GM12872 (cell line): ENCODE measurements around the gene ARSI.

Experiments
- TF ChIP-seq, protein P1 (sequence below): IDR thresholded peaks from 3 replicates; pipeline ENCODE4 v1.5.1; 2011; ENCODE audit warnings: low read depth, mild to moderate bottlenecking, low read length, moderate library complexity; ENCODE audit not compliant: insufficient read depth

The ARSI gene

DNA sequence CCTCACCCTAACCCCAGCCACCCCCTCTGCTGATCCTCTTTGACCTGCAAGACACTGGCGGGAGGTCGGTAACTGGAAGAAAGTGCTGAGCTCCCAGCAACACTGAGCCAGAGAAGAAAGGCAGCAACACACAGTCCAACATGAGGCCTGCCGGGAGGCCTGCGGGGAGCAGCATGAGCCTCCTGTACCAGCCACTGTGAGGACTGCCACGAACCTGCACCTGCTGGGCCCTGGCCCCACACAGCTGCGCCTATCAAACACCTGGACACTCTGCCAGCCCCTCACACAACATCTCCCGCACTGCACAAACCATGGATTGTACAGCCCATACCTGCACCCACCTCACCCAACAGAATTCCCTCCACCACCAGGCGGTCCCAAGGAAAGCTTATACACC is 31.4 kb downstream of the ARSI start:
- TF ChIP-seq, protein P1, sequence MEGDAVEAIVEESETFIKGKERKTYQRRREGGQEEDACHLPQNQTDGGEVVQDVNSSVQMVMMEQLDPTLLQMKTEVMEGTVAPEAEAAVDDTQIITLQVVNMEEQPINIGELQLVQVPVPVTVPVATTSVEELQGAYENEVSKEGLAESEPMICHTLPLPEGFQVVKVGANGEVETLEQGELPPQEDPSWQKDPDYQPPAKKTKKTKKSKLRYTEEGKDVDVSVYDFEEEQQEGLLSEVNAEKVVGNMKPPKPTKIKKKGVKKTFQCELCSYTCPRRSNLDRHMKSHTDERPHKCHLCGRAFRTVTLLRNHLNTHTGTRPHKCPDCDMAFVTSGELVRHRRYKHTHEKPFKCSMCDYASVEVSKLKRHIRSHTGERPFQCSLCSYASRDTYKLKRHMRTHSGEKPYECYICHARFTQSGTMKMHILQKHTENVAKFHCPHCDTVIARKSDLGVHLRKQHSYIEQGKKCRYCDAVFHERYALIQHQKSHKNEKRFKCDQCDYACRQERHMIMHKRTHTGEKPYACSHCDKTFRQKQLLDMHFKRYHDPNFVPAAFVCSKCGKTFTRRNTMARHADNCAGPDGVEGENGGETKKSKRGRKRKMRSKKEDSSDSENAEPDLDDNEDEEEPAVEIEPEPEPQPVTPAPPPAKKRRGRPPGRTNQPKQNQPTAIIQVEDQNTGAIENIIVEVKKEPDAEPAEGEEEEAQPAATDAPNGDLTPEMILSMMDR = no peak

DNA sequence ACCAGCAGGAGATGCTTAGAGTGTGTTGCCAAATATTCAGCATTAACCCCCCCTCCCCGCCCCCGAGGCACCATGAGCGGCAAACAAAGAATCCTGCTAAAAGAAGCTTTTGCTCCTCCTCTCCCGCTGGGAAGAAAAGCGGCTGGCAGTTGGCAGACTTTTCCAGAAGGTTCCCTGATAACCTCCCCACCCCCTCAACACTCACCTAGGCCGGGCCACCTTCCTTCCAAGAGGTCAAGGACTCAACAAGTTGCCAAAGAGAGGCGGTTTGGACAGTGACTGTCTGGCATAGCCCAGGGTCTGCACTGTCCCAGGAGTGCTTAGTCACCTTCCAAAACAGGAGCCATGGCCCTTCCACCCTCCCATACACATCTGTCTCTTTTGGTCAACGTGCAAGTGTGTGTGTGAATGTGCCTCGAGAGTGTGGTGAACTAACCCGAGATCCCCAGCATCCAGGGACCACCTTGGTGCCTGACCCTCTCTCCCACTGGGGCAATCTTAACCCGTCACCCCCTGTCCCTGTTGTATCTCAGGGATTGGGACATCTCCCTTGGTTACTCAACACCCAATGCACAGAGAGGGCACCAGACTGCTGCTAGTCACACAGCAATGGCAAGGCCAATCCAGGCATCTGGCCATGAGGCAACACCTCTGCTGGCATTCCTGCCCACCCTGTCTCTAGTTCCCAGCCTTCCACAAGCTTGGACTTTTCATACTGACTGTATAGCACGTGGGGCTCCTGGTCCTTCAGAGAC is 32.0 kb downstream of the ARSI start:
- TF ChIP-seq, protein P1 = no peak

DNA sequence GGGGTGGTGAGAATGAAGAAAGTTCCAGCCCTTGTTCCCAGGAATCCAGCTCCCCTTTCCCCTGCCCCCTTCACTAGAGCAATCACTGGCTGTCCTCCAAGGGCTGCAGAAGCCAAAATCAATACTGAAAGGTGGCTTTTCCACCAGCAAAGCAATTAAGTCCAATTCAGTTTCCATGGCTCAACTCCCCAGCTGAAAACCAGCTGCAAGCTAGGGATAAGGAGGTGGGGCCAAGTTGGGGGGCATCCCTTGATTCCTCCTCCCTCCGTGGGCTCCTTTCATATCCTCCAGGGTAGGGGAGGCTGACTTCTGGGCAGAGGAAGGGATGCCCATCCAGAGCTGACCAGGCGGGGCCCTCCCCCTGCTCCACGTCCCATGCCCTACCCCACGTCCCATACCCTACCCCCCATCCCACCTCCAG is 35.8 kb downstream of the ARSI start:
- TF ChIP-seq, protein P1 = no peak

DNA sequence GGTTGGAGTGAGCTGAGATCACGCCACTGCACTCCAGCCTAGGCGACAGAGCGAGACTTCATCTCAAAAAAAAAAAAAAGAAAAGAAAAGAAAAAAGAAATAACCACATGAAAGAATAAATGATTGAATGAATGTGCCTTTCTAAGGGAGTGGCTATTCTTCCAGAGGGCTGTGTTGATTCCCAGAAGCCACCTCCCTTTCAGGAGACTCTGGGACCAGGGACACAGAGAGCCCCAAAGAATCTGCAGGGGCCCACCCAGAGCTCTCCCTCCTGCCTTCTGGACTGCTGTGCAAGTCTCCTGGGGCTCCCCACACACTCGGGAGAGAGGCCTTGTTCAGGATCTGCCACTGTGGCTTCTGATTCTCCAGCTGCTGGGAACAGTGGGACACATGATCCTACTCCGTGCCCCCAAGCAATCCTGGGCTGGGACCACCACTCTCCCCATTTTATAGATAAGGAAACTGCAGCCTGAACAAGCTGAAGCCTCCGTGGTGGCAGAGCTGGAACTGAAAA is 36.8 kb downstream of the ARSI start:
- TF ChIP-seq, protein P1 = no peak

DNA sequence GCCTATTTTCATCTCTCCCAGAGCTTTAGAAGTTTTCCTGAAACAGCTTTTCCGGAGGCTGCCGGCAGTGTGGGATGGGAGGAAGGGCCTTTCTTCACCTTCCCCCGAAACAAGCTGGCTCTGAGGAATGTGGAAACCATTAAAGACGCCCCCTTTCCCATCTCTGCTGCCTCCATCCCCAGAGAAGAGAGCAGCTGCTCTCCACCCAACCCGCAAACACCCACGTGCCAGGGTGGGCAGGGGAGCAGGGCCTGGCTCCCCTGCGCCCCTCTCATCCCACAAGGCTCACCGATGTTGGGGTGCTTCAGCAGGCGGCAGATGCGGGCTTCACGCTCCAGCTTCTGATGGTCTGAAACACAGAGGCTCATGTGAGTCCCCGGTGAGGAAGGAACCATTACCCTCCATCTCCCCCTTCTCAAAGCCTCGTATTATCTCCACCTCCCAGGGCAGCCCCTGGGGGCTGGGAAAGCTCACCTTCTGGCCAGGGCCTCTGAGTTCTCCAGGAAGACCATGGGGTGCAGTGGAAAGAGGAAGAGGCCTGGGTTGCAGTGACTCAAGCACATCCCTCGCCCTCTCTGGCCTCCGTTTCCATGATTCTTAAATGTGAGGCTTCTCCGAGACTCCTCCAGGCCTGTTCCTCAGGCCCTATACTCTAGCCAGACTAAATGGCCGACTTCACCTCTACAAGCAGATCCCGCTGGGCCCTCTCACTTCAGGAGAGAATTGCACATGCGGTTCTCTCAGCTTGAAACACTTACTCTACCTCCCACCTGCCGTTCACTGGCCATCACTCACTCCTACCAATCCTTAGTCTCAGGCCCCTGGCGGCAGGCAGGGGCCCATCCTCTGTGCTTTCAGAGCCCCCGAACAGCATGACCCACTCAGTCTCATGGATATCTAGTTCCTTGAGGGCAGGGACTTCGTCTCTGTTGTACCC is 37.8 kb downstream of the ARSI start:
- TF ChIP-seq, protein P1 = no peak

DNA sequence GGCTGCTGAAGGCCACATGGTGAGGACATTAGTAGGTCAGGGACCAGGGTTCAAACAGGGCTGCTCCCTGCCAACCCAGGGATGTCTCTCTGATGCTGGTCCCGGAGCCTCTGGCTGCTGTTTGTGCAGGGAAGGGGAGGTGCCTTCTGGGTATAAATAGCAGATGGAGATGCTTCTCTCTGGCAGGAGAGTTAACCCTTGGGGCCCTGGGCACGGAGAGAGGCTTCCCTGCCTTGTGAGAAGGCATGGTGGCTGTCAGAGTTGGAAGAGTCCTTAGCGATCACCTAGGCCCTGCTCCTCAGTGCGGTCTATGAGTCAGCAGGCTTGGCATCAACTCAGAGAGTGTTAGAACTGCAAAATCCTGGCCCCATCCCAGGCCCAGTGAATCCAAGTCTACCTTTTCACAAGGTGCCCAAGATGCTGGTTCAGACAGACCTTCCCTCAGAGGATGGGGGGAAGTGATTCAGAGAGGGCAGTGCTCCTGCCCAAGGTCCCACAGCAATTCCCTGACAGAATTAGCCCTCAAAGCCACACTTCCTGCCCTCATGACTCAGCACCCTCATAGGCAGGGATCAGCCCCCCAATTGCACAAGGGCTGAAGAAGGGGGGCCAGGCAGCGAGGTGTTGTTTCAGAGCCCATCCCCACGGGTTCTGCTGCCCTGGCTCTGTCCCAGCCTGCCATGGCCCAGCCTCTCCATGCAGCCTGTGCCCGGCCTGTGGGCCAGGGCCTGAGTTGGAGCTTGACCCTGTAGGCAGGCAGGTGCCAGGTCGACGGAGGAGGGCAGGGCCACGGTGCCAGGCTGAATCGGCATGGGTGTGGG is 38.7 kb downstream of the ARSI start:
- TF ChIP-seq, protein P1 = no peak
